Measurements from ENCODE around the gene SLC16A6. TPM values are rescaled to one million over a fixed set of nuclear protein-coding genes. Genes with fewer than 3 reads are reported as not detected.
A peak's percentile ranks its signal among the peaks of the same experiment; 100 is the strongest.

Gene SLC16A6
- total RNA-seq, 1 donor, result 0.09 TPM

DNA sequence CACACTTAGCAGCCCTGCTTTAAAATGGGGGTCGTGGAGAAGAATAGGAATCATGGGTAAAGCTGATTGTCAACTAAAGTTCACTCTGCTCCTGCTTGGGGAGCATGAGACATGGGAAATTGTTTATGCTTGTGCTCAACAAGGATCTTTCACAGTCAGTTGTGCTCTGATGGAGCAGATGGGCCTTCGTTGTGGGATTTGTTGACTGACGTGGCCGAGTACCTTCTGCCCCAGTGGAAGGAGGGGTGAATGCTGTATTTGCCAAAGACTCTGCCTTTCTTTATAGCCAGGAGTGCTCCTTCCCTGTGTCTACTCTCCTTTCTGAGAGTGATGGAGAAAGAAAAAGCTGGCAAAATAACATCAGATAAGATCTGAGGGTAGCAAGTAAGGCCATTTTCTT is 11.7 kb upstream of the SLC16A6 start:
- no peak overlapping the region for H3K4me3 ChIP-seq (ENCODE audit: low read depth, low read length)
- DNase-seq (ENCODE audit: low read depth), result no peak
- TF ChIP-seq, protein P1, sequence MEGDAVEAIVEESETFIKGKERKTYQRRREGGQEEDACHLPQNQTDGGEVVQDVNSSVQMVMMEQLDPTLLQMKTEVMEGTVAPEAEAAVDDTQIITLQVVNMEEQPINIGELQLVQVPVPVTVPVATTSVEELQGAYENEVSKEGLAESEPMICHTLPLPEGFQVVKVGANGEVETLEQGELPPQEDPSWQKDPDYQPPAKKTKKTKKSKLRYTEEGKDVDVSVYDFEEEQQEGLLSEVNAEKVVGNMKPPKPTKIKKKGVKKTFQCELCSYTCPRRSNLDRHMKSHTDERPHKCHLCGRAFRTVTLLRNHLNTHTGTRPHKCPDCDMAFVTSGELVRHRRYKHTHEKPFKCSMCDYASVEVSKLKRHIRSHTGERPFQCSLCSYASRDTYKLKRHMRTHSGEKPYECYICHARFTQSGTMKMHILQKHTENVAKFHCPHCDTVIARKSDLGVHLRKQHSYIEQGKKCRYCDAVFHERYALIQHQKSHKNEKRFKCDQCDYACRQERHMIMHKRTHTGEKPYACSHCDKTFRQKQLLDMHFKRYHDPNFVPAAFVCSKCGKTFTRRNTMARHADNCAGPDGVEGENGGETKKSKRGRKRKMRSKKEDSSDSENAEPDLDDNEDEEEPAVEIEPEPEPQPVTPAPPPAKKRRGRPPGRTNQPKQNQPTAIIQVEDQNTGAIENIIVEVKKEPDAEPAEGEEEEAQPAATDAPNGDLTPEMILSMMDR (IDR thresholded peaks at IDR 0.05; ENCODE audit: insufficient read depth, low read length), result no peak

DNA sequence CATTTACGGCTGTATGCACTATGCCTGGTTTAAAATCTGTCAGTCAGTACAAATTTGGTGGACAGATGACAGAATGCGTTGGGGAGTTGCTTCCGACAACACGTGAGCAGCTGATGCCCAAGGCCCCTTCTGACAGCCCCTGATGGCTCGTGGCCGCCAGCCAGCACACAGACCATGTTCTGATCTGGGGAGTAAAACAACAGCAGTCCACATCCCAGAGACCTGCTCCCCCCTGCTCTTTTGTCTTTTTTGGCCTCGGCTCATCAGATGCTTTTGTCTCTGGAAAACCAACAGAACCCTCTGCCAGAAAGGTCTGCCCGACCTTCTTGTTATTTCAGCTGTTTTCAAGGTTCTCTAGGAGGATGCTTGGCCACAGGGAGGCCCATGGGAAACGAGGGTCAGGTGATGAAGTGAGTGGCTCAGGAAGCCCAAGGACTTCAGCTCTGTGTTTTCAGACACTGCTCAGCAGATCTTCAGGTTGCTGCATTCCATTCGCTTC is 11.2 kb upstream of the SLC16A6 start:
- peak; percentile 23 for DNase-seq (ENCODE audit: low read depth)
- TF ChIP-seq, protein P1 (IDR thresholded peaks at IDR 0.05; ENCODE audit: insufficient read depth, low read length), result no peak
- H3K4me3 ChIP-seq (ENCODE audit: low read depth, low read length), result no peak overlapping the region

DNA sequence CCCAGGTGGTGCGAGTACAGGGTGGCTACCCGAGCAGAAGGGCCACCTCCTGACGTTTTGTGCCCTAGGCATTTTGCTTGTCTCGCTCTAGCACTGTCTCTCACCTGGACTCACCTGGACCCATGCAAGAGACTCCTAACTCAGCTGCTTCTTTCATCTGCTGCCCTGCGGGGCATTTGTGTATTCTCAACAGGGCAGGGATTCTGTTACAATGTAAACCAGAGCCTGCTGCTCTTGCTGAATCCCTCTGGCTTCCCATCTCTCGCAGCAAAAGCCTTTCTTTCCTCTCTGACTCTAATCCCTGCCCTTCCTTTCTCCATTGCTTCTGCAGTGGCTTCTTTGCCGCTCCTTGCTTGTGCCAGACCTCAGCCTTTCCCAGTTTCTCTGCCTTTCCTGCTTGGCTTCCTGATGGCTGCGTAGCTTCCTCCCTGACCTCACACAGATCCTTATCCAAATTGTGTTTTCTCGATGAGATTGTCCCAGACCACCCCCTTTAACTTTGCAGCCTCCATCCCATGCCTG is 10.6 kb upstream of the SLC16A6 start:
- TF ChIP-seq, protein P1 (IDR thresholded peaks at IDR 0.05; ENCODE audit: insufficient read depth, low read length), result no peak
- H3K4me3 ChIP-seq (ENCODE audit: low read depth, low read length), result no peak overlapping the region
- DNase-seq (ENCODE audit: low read depth), result no peak

DNA sequence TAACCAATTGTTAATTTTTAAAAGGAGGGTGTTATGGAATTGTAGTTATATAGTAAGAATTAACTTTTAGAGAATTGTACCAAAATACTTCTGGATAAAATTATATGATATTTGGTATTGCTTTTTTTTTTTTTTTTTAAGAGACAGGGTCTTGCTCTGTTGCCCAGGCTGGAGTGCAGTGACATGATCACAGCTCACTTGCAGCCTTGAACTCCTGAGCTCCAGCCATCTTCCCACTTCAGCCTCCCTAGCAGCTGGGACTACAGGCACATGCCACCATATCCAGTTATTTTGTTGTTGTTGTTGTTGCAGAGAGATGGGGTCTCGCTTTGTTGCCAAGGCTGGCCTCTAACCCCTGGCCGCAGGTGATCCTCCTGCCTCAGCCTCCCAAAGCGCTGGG is 8.9 kb upstream of the SLC16A6 start:
- TF ChIP-seq, protein P1 (IDR thresholded peaks at IDR 0.05; ENCODE audit: insufficient read depth, low read length), result no peak
- no peak overlapping the region for H3K4me3 ChIP-seq (ENCODE audit: low read depth, low read length)
- no peak for DNase-seq (ENCODE audit: low read depth)

DNA sequence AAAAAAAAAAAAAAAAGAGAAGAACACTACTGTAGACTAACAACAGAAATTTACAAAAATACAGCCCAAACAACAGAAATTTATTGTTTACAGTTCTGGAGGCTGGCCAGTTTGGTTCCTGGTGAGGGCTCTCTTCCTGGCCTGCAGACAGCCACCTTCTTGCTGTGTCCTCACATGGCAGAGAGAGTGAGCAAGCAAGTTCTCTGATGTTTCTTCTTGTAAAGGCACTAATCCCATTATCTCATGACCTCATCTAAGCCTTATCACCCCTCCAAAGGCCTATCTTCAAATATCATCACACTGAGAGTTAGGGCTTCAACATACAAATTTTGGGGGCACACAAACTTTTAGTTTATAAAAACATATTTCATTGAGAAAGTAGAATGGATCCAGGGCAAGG is 7.7 kb upstream of the SLC16A6 start:
- TF ChIP-seq, protein P1 (IDR thresholded peaks at IDR 0.05; ENCODE audit: insufficient read depth, low read length), result no peak
- DNase-seq (ENCODE audit: low read depth), result no peak
- H3K4me3 ChIP-seq (ENCODE audit: low read depth, low read length), result no peak overlapping the region

DNA sequence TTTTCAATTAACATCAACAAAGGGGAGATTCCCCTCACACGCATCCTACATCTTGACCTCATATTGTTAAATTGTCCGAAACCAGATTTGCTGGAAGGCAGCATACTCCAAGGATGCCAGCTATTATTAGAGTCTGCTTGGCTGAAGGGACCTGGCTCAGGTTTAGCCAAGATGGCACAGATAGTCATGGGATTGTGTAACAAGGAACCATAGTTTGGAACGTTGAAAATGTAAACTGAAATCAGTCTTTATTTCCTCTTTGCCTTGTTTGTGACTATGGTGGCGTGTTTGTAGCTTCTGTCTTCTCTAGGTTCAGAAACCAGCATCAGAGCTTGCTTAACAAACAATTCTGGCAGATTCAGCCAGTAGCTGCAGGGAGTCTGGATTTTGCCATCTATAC is 6.3 kb upstream of the SLC16A6 start:
- no peak overlapping the region for H3K4me3 ChIP-seq (ENCODE audit: low read depth, low read length)
- no peak for DNase-seq (ENCODE audit: low read depth)
- TF ChIP-seq, protein P1 (IDR thresholded peaks at IDR 0.05; ENCODE audit: insufficient read depth, low read length), result no peak

Data from fibroblast of the aortic adventitia (primary cell).